ENCODE measurements around the gene TCP11.

DNA sequence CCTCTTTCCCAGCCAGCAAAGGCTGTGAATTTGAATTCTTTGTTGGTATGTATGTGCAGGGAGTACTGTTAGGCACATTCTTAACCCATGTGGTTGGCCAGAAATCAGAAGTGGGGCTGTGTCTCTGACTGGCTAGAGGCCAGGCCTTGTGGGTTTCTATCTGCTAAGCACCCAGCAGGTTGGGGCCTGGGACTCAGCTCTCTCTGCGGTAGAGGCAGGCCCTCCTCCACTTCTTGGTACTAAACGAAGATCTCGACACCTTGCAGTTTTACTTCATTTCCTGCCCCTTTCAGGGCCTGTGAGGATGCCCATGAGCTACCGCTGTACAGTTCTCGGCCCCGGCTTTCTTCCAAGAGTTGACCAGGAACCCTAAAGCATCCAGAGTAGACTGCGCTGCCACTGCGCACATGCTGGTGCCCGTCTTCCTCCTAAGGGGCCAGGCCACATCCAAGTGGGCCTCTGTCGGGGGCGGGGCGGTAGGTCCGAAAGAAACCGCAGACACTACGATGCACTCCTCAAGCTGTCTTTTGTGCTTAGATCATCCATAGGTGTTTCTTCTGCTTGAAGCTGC lies 51.1 kb downstream of the TCP11 start:
- TF ChIP-seq, protein P1, sequence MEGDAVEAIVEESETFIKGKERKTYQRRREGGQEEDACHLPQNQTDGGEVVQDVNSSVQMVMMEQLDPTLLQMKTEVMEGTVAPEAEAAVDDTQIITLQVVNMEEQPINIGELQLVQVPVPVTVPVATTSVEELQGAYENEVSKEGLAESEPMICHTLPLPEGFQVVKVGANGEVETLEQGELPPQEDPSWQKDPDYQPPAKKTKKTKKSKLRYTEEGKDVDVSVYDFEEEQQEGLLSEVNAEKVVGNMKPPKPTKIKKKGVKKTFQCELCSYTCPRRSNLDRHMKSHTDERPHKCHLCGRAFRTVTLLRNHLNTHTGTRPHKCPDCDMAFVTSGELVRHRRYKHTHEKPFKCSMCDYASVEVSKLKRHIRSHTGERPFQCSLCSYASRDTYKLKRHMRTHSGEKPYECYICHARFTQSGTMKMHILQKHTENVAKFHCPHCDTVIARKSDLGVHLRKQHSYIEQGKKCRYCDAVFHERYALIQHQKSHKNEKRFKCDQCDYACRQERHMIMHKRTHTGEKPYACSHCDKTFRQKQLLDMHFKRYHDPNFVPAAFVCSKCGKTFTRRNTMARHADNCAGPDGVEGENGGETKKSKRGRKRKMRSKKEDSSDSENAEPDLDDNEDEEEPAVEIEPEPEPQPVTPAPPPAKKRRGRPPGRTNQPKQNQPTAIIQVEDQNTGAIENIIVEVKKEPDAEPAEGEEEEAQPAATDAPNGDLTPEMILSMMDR (conservative IDR thresholded peaks at IDR 0.05; ENCODE audit: low read length), result no peak
- no peak for TF ChIP-seq EZH2phosphoT487 (IDR thresholded peaks at IDR 0.05; ENCODE audit: borderline replicate concordance)
